Stromal cell of bone marrow (primary cell): ENCODE data around the gene POM121.
"Not testable (repeated sequence)": the region's sequence is repeated elsewhere in the genome, so short reads cannot be mapped to it uniquely, and the experiment has no call there.

Experiments
- DNase-seq: peaks from one replicate; pipeline ENCODE4 v3.0.0-alpha.2; 2012; ENCODE audit warnings: low read depth

The POM121 gene

GRCh38 chr7:72924733-72925545 is at the start of gene POM121:
POM121 (plus strand) TSS chr7:72925095; CDS start chr7:72925122, 27 bp downstream.
- peak; percentile 71 for DNase-seq

GRCh38 chr7:72879079-72879736 is 45.7 kb upstream of the POM121 start:
- DNase-seq = peak; percentile 71

GRCh38 chr7:72879737-72880215 is 45.1 kb upstream of the POM121 start:
- DNase-seq = peak; percentile 44

- not testable (repeated sequence) for DNase-seq
Measured at GRCh38 chr7:72891750-72892149, 33.1 kb upstream of the POM121 start.

GRCh38 chr7:72904740-72905139 is 20.2 kb upstream of the POM121 start:
- DNase-seq = not testable (repeated sequence)

GRCh38 chr7:72908422-72908821 is 16.5 kb upstream of the POM121 start:
- DNase-seq = not testable (repeated sequence)

GRCh38 chr7:72911395-72911794 is 13.5 kb upstream of the POM121 start:
- not testable (repeated sequence) for DNase-seq

- DNase-seq = not testable (repeated sequence)
Measured at GRCh38 chr7:72913750-72914149, 11.1 kb upstream of the POM121 start.

- peak; percentile 32 for DNase-seq
Measured at GRCh38 chr7:72914756-72915525, 10.0 kb upstream of the POM121 start.

GRCh38 chr7:72919256-72919775 is 5.6 kb upstream of the POM121 start:
- DNase-seq = no peak

GRCh38 chr7:72924386-72924732 is 536 bp upstream of the POM121 start:
- no peak for DNase-seq

GRCh38 chr7:72925546-72926120 is 738 bp downstream of the POM121 start:
- no peak for DNase-seq

- not testable (repeated sequence) for DNase-seq
Measured at GRCh38 chr7:72927791-72928190, 2.9 kb downstream of the POM121 start.

GRCh38 chr7:72928216-72928615 is 3.3 kb downstream of the POM121 start:
- DNase-seq = not testable (repeated sequence)

GRCh38 chr7:72942022-72942705 is 17.3 kb downstream of the POM121 start:
- not testable (repeated sequence) for DNase-seq

- DNase-seq = not testable (repeated sequence)
Measured at GRCh38 chr7:72942956-72943355, 18.1 kb downstream of the POM121 start.

- not testable (repeated sequence) for DNase-seq
Measured at GRCh38 chr7:72944937-72945336, 20.0 kb downstream of the POM121 start.

GRCh38 chr7:72945597-72945996 is 20.7 kb downstream of the POM121 start:
- DNase-seq = not testable (repeated sequence)

- DNase-seq = not testable (repeated sequence)
Measured at GRCh38 chr7:72946130-72946745, 21.3 kb downstream of the POM121 start.

GRCh38 chr7:72948714-72949113 is 23.8 kb downstream of the POM121 start:
- DNase-seq = not testable (repeated sequence)

- not testable (repeated sequence) for DNase-seq
Measured at GRCh38 chr7:72949276-72949675, 24.4 kb downstream of the POM121 start.
